Ovary (tissue), 3 donors: Measurements from ENCODE around the gene CDK5RAP3.

Experiments
- CTCF ChIP-seq, 3 donors: fragments of 450-650 bp in 2 of 3; fragments of 200-600 bp in 1 of 3; IDR thresholded peaks; one replicate each; pipeline versions ENCODE4 v1.5.1 to v1.8.0; 2016 to 2022; ENCODE audit warnings: antibody characterized with exemption in 3 of 3, mild to moderate bottlenecking in 1 of 3
- EP300 ChIP-seq: sonication (generic); formaldehyde crosslinking; IDR thresholded peaks from one replicate; pipeline ENCODE4 v1.6.1; 2017; ENCODE audit warnings: antibody characterized with exemption
- POLR2A ChIP-seq: fragments of 450-650 bp; IDR thresholded peaks from one replicate; pipeline ENCODE4 v1.6.1; 2017; ENCODE audit warnings: antibody characterized with exemption, mild to moderate bottlenecking, moderate library complexity
- donor health status: DM: no; HTN: no; CAD: no.

- TF ChIP-seq POLR2A (no peak), CTCF (IDR thresholded peaks at IDR 0.05) (no peak), EP300 (no peak)
These were observed 43.1 kb downstream of the CDK5RAP3 start for GRCh38 chr17:48013876-48014594.
